T47D (cell line): Measurements from ENCODE around the gene GSTA1.
"Not testable (repeated sequence)": the region's sequence is repeated elsewhere in the genome, so short reads cannot be mapped to it uniquely, and the experiment has no call there.

Experiments used
- DNase-seq, 2 experiments: peaks; one replicate each; pipeline versions ENCODE4 v3.0.0 to v3.0.0-alpha.2; 2011 to 2012; ENCODE audit warnings: low read depth in 1 of 2, low spot score in 1 of 2
- JUND ChIP-seq: IDR thresholded peaks from 2 replicates; pipeline ENCODE4 v1.6.1; 2012; ENCODE audit warnings: low read depth
- in situ Hi-C: cut with HindIII; loops from 2 replicates; pipeline ENCODE4 v1.10.0; 2016; ENCODE audit warnings: low sequenced_read_pairs, low pct_unique_long_range_greater_than_20kb

Gene GSTA1

GRCh38 chr6:52760105-52760765 is 43.4 kb downstream of the GSTA1 start:
- TF ChIP-seq JUND = no peak
- no peak for DNase-seq
- in situ Hi-C loops = no loop called here

DNA sequence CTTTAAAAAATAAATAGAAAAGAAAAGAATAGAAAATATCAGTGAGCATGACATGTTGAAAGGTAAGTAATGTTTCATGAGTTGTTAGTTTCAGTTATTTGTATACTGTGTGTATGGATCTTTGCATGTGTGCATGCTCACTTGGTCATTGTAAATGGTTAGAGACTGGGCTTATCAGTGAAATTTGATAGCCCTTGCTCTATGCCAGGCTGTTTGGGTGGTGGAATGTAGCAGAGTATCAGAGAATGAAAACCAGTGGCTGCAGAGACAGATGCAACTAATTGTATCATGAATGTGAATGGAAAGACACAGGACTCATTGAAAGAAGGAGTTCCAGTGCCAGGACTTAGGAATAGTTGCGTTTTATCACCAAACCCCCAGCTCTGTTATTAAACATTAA is 44.5 kb downstream of the GSTA1 start:
- in situ Hi-C loops = no loop called here
- DNase-seq = no peak
- no peak for TF ChIP-seq JUND

DNA sequence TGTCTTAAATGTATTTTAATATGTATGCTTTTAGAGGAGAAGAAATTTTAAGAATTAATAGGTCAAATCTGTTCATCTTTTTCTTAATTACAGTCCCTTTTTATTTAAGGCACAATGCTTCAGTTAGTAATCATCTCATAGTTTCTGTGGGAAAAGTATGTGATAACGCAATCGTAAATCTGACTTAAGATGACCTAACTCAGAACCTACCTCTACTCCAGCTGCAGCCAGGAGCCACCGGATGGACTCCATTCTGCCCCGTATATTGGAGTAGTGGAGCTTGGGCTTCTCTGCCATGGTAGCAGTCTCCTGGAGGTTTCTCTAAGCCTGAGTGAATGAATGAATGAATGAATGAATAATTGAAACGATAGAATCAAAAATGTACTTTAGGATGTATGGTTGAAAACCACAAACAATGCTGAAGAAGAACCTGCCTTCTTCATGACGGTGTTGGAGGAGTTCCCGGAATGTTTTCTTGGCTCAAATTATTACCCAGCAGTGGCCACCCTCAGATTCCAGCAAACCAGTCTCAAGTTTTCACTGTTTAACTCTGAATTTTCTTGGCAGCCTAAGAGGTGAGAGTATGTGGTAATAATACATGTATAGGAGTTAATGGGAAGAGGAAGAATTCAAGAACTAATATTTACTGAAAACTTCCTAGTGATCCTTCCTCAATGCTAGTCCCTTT is 45.8 kb downstream of the GSTA1 start:
- DNase-seq = not testable (repeated sequence)

GRCh38 chr6:52754443-52754842 is 49.2 kb downstream of the GSTA1 start:
- DNase-seq = no peak
- no peak for TF ChIP-seq JUND
- in situ Hi-C loops = no loop called here

More for the DNA sequence above, 45.8 kb downstream of the GSTA1 start:
- in situ Hi-C loops = not testable (repeated sequence)

GRCh38 chr6:52753137-52753536 is 50.5 kb downstream of the GSTA1 start:
- in situ Hi-C loops = not testable (repeated sequence)

DNA sequence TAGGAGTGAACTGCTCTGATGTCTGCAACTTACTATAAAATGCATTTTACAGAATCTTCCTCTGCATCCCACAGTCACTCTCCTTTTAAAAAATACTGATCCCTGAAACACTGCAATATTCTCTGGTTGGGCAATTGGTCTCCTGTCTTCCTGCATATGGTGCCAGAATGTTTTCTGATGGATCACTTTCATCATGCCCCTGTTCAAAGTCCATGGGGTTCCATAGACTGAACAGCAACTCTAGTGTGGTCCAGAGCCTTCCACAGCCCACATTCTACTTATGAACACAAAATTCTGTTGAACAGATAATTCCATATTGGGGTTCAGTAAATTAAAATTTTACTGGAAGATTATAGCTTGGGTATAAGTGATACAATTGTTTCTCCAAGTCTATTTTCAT is 51.3 kb downstream of the GSTA1 start:
- no peak for DNase-seq
- TF ChIP-seq JUND = no peak
- in situ Hi-C loops = no loop called here

More at GRCh38 chr6:52753137-52753536, 50.5 kb downstream of the GSTA1 start:
- DNase-seq = not testable (repeated sequence)

GRCh38 chr6:52749556-52750152 is 54.0 kb downstream of the GSTA1 start:
- in situ Hi-C loops = no loop called here
- TF ChIP-seq JUND = no peak
- no peak for DNase-seq

DNA sequence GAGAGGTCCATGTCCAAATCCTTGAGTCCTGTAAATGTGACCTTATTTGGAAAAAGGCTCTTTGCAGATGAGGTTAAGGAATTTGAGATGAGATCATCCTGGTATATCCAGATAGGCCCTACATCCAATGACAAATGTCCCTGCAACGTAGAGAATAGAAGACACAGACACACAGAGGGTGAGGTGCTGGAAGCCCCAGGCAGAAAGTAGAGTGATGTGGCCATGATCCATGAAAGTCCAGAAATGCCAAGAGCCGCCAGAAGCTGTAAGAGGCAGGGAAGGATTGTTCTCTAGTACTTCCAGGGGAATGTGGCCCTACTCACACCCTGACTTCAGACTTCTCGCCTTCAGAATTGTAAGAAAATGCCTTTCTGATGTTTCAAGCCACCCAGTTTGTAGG is 56.3 kb downstream of the GSTA1 start:
- in situ Hi-C loops, DNase-seq: not testable (repeated sequence)

- in situ Hi-C loops = no loop called here
- TF ChIP-seq JUND = no peak
- no peak for DNase-seq
Measured at GRCh38 chr6:52746213-52746612, 57.4 kb downstream of the GSTA1 start.

DNA sequence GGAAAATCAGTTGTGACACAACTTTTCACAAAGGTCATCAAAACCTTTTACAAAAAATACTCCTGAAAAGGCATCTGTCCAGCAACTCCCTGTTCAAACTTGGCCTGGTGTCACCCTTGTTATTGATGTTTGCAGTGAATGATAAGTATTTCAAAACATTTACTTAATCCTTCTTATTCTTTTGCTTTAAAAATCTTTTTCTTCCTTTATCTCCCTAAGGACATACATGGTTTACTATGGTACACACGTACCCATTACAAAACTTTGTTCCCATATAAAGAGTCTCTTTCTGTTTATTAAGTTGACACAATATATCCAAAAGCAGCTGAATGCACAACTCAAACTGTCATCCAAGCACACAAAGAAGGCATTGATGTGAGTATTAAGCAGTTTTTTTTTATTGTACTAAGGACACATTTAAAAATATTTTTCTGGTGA is 57.8 kb downstream of the GSTA1 start:
- TF ChIP-seq JUND = no peak

DNA sequence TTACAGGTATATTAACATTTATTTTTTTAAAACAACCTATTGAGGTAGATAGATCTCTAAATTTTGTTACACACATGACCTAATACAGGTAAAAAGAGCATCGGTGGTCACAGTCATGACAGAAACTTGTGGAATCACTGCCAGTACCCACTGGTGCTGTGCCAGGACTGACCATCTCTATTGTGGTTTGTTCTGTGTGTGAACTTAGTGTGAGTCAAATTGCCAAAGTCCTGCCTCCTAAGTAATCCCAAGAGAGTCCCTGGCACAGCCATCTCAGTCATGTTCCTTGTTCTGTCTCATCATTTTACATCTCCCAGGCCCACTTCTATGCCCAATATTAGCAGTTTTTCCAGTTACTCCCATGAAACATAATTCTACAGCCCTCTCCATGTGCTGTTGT is 61.7 kb downstream of the GSTA1 start:
- no peak for DNase-seq
- in situ Hi-C loops = no loop called here
- TF ChIP-seq JUND = no peak

More for the DNA sequence above, 57.8 kb downstream of the GSTA1 start:
- in situ Hi-C loops = no loop called here
- DNase-seq = no peak
